Bronchial epithelial cell (primary cell): Measurements from ENCODE around the gene TMEM18. TPM values are rescaled to one million over a fixed set of nuclear protein-coding genes. Genes with fewer than 3 reads are reported as not detected.
A peak's percentile ranks its signal among the peaks of the same experiment; 100 is the strongest.

Experiments used
- DNase-seq: peaks from one replicate; pipeline ENCODE4 v3.0.0-alpha.2; 2010; ENCODE audit warnings: low read depth
- FAIRE-seq: peaks from 2 replicates; lab custom pipeline; 2011; peaks lifted over from hg19 to GRCh38; lab: Jason Lieb, UNC
- H3K27me3 ChIP-seq: 2 replicates; pipeline ENCODE4 v1.5.1; 2011; ENCODE audit warnings: low read length; ENCODE audit not compliant: control insufficient read depth, insufficient read depth
- H3K36me3 ChIP-seq: 2 replicates; pipeline ENCODE4 v1.5.1; 2011; ENCODE audit warnings: low read length; ENCODE audit not compliant: control insufficient read depth, insufficient read depth
- H3K4me3 ChIP-seq: 2 replicates; pipeline ENCODE4 v1.5.1; 2011; ENCODE audit warnings: mild to moderate bottlenecking, low read depth, low read length, control low read depth
- CTCF ChIP-seq: IDR thresholded peaks from 2 replicates; pipeline ENCODE4 v1.5.1; 2011; ENCODE audit warnings: mild to moderate bottlenecking, moderate library complexity, low read length, control low read depth, inconsistent platforms; ENCODE audit not compliant: insufficient read depth, severe bottlenecking
- total RNA-seq: library from RNA; depleted of rRNA; stranded (reverse); fragments of >200 nt; gene quantifications from 2 replicates; pipeline ENCODE4 v1.2.1, GENCODE V29; 2014

Gene TMEM18
- total RNA-seq, 1 donor from 2014 or later, result 30.5 TPM

DNA sequence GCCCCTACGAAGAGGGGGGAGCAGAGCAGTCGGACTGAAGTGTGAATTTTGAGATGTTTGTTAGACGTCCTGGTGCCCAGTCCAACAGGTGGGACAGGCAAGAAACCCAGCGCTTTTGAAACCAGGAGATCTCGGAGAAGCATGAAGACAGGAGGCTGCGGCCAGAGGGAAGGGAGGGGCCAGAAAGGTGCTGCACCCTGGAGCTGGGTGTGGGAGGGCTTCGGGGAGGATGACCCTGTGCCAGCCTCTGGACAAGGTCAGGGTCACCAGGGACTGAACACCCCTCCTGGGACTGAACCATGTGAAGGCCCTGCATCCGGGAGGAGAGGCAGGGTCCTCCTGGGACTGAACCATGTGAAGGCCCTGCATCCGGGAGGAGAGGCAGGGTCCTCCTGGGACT is 6.1 kb downstream of the TMEM18 start:
- FAIRE-seq (no peak), DNase-seq (no peak)
- no peaks in the 10 kb centered on the region for H3K27me3 ChIP-seq
- TF ChIP-seq CTCF, result no peak
- peaks cover 11% of the 10 kb centered on the region for H3K36me3 ChIP-seq
- no peak overlapping the region for H3K4me3 ChIP-seq

- DNase-seq, result no peak
- Histone ChIP-seq H3K27me3 (no peaks in the 10 kb centered on the region), H3K36me3 (peaks cover 11% of the 10 kb centered on the region), H3K4me3 (no peak overlapping the region)
- FAIRE-seq, result no peak
- TF ChIP-seq CTCF, result no peak
Observed at GRCh38 chr2:670637-671036, 6.6 kb downstream of the TMEM18 start.

DNA sequence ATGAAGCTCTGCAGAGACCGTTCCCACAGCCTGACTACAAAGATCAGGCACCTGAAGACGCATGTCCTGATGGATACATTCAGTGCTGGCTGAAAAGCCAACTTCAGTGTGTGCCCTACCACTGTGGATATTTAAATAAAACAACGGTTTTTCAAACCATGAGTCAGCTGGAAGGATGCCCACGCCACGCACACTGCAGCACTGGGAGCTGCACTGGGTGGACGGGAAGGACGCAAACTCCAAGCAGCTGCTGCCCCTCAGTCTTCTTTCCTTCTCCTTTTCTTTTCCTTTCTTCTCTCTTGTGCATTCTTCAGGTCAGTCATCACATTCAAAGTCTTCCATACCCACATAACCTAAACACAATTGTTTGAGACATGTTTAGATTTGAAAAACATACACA is 7.9 kb downstream of the TMEM18 start:
- no peak for TF ChIP-seq CTCF
- Histone ChIP-seq H3K36me3 (peaks cover 9% of the 10 kb centered on the region), H3K4me3 (no peak overlapping the region), H3K27me3 (no peaks in the 10 kb centered on the region)
- FAIRE-seq (no peak), DNase-seq (no peak)

DNA sequence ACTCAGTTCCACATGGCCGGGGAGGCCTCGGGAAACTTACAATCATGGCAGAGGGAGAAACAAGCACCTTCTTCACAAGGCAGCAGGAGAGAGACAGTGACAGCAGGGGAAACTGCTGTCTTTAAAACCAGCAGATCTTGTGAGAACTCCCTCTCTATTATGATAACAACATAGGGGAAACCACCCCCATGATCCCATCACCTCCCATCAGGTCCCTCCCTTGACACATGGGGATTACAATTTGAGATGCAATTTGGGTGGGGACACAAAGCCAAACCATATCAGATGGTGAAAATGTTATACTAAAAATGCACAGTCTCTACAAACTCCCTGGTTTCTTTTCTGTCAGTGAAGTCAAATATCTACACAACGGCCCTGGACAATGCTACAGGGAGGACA is 9.2 kb downstream of the TMEM18 start:
- Histone ChIP-seq H3K36me3 (peaks cover 9% of the 10 kb centered on the region), H3K27me3 (no peaks in the 10 kb centered on the region), H3K4me3 (no peak overlapping the region)
- no peak for DNase-seq
- no peak for TF ChIP-seq CTCF
- FAIRE-seq, result no peak

GRCh38 chr2:667332-667999 is 9.7 kb downstream of the TMEM18 start:
- peak; percentile 81 for DNase-seq
- FAIRE-seq, result no peak
- peak; percentile 56 for TF ChIP-seq CTCF

DNA sequence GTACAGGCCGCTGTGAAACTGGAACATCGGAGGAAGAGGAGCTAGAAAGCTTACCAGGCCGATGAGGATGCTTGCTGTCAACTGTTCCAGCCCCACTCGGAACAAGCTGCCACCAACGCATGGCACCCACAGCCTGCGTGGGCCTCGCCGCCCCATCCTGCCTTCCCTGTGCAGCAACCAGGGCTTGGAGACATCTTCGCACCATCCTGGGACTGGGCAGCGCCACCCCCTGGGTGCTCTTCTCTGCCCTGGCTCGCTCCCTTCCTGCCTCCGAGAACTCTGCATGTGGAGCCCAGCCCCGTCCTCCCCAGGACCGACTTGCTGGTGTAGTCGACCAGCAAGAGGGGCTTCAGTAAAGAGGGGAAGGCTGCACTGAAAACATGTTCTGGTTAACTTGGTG is 10.8 kb downstream of the TMEM18 start:
- no peak for TF ChIP-seq CTCF
- DNase-seq (no peak), FAIRE-seq (no peak)
- H3K36me3 ChIP-seq, result peaks cover 6% of the 10 kb centered on the region
- H3K4me3 ChIP-seq, result no peak overlapping the region
- H3K27me3 ChIP-seq, result no peaks in the 10 kb centered on the region

More at GRCh38 chr2:667332-667999, 9.7 kb downstream of the TMEM18 start:
- Histone ChIP-seq H3K27me3 (no peaks in the 10 kb centered on the region), H3K4me3 (no peak overlapping the region), H3K36me3 (peaks cover 8% of the 10 kb centered on the region)
